IPS-18c (cell line): ENCODE data around the gene DDHD1.
A peak's percentile ranks its signal among the peaks of the same experiment; 100 is the strongest.
"Not testable (repeated sequence)": the region's sequence is repeated elsewhere in the genome, so short reads cannot be mapped to it uniquely, and the experiment has no call there.

ENCODE experiments used
- H3K4me3 ChIP-seq: 2 replicates; pipeline ENCODE4 v1.7.0; 2013; ENCODE audit warnings: low read depth, mild to moderate bottlenecking, low read length, moderate library complexity; ENCODE audit not compliant: insufficient read depth
- H3K9me3 ChIP-seq: one replicate; pipeline ENCODE4 v1.6.1; 2013; ENCODE audit warnings: mild to moderate bottlenecking, low read length, moderate library complexity; ENCODE audit not compliant: control insufficient read depth, insufficient read depth

Gene DDHD1

DNA sequence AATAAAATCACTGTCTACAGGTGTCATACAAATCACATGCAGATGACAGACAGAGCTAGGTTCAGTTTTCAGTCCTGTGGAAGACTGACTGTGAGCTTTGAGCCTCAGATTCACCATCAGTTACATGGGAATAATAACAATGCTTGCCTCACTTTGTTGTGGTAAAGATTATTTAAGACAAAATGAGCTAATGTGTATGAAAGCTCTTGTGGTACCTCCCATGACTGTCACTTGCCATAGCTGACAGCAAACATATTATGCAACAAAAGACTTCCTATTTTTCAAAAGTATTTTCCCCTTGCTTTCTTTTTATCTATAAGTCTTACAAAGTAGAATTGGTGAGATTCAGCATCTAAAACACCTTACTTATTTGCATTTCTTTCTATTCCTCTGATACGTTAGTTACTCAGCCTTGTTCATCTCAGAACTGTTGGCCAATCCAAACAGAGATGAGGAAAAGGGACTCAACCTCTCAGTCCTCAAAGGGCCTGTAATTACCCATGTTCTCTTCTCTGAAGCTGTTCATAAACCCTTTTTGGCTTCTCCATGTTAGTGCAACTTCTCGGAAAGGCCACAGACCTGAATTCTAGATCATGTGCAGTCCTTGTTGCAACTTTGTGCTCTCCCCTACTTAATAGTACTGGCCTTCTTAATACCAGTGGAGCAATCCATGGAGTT lies 8.8 kb upstream of the DDHD1 start:
- Histone ChIP-seq H3K9me3 (no peaks in the 10 kb centered on the region), H3K4me3 (no peak overlapping the region)

DNA sequence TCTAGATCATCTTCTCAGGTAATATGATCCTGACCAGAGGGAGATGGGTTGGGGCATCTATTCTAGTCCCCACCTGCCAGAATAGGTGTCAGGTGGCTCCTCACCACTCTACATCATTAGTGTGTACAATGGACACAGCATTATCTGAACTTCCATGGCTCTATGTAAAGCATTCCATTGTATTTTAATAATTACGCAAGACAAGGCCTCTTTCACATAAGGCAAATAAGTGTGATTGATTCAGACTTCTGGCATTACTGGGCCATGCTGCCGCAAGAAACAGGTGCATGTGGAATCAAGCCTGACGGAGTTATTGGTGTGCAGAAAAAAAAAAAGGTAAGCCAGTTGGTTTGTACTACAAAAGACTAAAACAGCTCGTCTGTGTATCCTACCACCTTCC lies 3.1 kb upstream of the DDHD1 start:
- Histone ChIP-seq H3K4me3 (no peak overlapping the region), H3K9me3 (peaks cover 6% of the 10 kb centered on the region)

DNA sequence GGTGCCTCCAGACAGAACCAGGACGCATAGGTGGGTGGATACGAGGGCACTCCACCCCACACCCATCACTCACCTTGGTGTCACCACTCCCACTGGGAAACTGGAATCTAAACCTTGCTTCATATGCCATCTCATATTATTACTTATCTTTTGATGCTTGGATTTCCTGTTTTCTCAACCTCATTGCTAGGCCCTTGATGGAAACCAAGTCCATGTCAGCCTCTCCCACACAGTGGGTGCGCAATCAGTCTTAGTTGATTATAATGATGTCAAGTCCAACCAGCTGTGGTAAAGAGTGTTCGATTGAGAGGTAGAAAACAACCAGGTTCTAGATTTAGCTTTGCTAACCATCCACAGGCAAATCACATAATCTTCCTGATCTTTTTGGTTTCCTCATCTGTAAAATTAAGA lies 584 bp upstream of the DDHD1 start:
- peak overlapping the region; percentile 81 for H3K4me3 ChIP-seq
- H3K9me3 ChIP-seq = peaks cover 6% of the 10 kb centered on the region

DNA sequence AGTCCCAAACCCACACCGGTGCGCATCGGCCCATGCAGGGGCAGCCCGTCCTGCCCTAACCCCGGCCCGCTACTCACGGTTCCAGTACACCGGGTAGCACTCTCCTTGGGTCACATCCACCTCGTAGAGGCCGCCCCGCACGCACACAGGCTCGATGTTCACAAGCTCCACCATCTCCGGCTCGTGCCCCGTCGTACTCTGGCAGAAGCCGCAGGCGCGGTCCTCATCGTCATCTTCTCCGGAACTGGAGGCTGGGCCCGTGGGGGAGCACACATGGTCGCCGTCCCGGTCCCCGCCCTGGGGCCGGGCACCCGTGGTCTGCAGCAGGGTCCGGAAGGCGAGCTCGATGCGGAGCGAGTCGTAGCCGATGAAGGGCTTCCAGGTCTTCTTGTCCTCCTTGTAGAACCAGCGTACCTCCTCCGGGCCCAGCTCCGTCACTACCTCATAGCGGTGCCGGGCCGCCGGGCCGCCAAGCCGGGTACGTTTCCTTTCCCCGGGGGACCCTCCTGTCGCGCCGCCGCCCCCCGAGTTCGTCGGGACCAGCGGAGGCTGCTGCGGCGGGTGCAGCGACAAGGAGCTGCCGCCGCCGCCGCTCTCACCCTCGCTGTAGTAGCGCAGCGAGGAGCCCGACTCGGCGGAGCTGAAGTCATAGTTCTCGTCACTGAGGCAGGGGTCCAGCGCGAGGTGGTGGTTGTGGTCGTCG lies 788 bp downstream of the DDHD1 start:
- Histone ChIP-seq H3K9me3 (peaks cover 6% of the 10 kb centered on the region), H3K4me3 (peak overlapping the region; percentile 81)

DNA sequence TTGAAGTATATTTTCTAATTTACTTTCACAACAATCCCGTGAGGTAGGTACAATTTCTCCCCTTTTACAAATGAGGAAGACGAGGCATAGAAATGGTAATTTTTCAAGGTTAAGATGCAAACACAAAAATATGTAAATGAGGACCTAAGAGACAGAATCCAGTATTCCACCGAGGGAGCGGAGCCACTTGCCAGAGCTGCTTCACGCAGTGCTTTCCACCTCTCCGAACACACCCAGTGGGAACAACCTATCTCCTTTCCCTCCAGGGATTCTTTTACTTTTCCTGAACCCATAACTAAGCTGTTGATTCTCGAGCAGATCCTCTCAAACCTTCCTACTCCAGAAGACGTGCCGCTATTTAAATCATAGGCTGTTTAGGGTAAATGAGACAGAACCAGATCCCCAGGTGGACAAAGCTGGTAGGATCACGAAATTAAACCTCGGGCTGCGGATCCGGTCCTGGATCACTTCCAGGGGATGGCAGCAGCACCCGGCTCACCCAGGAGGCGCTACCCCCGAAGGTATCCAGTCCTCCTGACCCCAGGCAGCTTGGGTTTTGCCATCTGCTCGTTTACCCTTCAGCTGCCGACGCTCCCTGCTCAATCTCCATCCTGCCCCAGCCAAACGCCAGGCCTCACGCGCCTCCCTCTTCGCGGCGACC lies 1.5 kb downstream of the DDHD1 start:
- Histone ChIP-seq H3K4me3 (peak overlapping the region; percentile 81), H3K9me3 (peaks cover 6% of the 10 kb centered on the region)

DNA sequence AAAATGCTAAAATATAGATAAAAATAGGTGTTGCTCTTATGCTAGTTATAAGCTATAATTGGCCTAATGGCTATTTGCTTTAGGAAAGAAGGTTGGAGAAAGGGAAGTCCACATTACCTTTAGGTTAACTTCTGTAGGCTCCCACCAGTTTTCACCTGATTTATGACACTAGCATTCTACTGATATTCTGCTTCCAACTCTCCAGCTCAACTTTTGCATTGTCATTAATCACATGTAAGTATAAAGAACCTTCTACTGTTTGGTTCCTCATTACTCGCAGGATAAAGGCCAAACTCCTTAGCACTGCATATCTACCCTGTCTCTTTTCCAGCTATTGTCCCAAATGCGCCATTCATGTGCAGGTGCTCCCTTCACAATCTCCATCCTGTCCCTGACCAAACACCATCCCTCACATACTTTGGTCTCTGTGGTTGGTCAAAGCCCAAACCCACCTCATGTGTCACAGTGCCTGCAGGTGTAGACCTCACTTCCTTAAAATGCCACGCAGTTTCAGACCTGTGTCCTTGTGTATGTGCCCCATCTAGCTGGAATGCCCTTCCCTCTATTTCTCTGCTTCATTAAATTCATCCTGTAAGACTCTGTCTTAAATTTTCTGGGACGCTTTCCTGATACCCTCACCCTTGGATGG lies 3.3 kb downstream of the DDHD1 start:
- Histone ChIP-seq H3K4me3 (no peak overlapping the region), H3K9me3 (peaks cover 6% of the 10 kb centered on the region)

DNA sequence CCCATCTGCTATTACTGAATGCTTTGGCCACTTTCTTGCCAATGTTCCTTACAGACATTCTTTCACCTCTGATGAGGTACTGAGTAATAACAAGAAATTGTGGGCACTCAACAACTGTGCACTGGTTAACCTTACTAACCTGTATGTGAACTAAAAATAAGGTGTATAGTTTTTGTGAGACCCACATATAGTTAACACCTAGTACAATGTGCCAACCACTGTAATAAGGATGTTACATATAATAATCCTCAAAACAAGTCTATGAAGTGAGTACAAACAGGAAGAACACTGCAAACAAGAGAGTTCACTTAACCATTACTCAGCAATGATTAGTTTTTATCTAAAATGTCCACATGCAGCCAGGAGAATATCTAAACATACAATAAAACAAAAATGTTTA lies 4.5 kb downstream of the DDHD1 start:
- Histone ChIP-seq H3K4me3 (no peak overlapping the region), H3K9me3 (peaks cover 6% of the 10 kb centered on the region)

DNA sequence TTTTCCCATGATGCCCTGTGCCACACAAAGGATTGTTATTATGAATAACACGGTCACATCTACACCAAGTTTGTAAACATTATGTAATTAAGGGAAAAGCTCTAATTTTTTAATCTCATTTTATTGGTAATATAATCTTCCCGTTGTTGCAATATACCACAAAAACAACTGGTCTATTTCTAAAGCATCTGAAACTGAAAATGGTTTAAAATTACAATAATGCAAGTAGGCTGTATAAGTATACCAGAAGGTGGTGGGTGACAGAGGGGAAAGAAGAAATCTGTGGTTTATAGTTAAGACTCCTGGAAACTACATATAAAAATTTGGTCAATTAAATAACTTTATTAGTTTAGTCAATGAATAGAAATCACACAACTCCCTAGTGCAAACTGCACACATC lies 5.2 kb downstream of the DDHD1 start:
- no peak overlapping the region for H3K4me3 ChIP-seq

DNA sequence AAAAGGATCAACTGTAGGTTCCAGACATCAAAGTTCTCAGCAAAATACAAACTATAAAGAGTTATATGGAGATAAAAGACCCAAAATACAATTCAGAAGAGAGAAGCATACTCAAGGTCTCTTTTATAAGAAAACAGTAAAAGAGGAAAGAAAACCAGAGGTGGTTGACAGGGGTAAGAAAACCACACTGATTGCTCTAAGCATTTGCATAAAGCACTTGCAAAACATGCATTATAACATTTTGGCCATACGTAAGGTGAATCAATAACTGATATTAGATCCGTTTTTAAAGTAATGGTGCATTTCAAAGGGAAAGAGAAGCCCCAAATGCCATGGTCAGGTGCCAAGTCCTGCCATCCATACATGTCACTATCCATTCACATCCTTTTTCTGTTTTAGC lies 5.9 kb downstream of the DDHD1 start:
- Histone ChIP-seq H3K4me3 (no peak overlapping the region), H3K9me3 (peaks cover 8% of the 10 kb centered on the region)

More for the DNA sequence above, 5.2 kb downstream of the DDHD1 start:
- H3K9me3 ChIP-seq = peaks cover 6% of the 10 kb centered on the region

DNA sequence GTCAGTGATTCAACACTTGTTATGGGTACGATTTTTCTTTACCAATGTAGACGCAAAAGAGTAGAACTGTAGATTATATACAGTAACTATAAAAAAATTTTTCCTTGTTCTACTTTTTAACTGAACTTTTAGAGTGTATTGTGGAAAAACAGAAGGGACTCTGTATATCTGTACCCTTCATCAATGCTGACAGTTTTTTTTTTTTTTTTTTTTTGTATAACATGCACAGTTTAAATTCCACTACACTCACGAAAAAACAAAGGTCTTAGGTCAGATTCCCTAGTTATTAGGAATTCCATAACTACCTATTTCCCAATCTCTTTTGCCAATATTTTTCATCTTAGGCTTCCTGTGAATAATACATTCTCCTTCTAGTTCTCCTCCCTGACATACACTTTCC lies 6.4 kb downstream of the DDHD1 start:
- Histone ChIP-seq H3K9me3 (peaks cover 6% of the 10 kb centered on the region), H3K4me3 (no peak overlapping the region)

DNA sequence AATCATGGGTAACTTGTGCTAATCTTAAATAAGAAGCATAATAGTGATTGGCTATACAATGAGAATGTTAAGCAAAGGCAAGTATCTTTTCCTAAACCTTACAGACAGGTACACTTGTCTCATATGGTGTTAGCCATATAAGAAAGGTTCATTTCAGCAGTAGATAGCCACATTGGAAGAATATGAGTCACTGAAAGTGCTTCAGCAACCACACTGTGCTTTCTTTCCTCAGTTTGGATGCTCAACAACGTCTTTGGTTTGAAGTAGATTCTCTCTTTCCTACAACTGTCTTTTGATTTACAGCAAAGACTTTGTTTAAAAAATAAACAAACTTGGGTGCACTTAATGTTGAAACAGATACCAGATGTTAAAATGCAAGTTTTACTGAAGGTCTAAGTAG lies 8.9 kb downstream of the DDHD1 start:
- Histone ChIP-seq H3K9me3 (peaks cover 3% of the 10 kb centered on the region), H3K4me3 (no peak overlapping the region)

DNA sequence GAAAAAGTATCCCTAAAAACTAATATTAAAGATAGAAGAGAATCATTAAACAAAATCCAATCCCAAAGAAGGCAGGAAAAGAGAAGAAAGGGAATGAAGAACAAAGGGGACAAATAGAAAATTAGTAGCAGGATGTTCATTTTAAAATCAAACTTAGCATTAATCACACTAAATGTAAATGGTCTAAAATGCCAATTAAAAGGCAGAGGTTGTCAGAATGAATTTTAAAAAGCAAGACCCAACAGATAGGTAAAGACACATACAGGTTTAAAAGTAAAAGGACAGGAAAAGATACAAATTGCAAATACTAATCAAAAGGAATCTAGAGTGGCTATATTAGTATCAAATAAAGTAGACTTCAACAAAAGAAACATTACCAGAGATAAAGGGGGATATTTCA lies 12.5 kb downstream of the DDHD1 start:
- H3K9me3 ChIP-seq = peaks cover 3% of the 10 kb centered on the region
- no peak overlapping the region for H3K4me3 ChIP-seq

DNA sequence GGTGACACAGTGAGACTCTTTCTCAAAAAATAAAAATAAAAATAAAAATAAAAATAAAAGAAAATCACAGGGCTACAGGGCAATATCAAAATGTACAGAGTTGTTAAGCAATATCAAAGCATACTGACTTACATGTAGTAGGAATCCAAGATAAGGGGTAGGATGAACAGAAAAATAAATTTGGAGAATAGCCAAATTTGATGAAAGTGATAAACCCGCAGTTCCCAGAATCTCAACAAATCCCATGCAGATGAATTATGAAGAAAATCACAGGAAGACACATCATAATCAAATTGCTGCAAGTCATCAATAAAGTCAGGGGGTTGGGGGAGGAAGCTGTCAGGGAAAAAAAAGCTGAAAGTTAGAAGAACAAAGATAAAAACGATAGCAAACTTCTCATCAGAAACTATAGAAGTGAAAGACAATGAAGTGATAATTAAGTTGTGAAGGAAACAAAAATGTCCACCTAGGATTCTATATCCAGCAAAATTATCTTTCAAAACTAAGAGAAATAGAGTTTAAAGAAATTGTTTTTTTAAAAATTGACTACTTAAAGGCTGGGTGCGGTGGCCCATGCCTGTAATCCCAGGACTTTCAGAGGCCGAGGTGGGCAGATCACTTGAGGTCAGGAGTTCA lies 15.4 kb downstream of the DDHD1 start:
- H3K9me3 ChIP-seq = peaks cover 2% of the 10 kb centered on the region
- no peak overlapping the region for H3K4me3 ChIP-seq

DNA sequence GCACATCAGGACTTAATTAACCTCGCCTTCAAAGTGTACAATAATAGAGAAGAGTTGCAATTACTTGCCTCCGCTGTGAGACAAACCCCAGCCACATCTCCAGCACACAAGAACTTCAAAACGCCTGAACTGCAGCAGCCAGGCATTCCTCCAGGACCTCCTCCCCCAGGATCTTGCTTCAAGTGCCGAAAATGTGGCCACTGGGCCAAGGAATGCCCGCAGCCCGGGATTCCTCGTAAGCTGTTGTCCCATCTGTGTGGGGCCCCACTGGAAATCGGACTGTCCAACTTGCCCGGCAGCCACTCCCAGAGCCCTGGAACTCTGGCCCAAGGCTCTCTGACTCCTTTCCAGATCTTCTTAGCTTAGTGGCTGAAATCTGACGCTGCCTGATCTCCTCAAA lies 22.6 kb downstream of the DDHD1 start:
- not testable (repeated sequence) for H3K4me3 ChIP-seq, H3K9me3 ChIP-seq

DNA sequence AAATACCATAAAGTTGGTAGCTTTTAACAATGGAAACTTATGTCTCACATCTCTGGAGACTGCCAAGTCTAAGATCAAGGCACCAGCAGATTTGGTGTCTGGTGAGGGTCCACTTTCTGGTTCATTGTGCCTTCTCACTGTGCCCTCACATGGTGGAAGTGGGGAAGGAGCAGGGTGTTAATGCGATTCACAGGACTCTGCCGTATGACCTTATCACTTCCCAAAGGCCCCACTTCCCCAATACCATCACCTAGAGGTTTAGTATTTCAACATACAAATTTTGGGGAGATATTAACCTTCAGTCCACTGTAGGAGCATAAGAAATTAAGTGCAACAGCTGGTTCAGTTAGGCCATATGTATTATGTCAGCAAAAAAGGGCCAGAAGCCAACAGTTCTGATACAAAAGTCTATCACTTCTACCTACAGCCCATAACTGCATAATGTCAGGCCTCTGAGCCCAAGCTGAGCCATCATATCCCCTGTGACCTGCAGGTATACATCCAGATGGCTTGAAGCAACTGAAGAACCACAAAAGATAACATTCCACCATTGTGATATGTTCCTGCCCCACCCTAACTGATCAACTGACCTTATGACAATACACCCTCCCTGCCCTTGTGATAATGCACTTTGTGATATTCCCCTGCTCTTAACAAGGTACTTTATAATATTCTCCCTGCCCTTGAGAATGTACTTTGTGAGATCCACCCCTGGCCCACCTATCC lies 24.7 kb downstream of the DDHD1 start:
- Histone ChIP-seq H3K9me3 (peaks cover 2% of the 10 kb centered on the region), H3K4me3 (no peak overlapping the region)

DNA sequence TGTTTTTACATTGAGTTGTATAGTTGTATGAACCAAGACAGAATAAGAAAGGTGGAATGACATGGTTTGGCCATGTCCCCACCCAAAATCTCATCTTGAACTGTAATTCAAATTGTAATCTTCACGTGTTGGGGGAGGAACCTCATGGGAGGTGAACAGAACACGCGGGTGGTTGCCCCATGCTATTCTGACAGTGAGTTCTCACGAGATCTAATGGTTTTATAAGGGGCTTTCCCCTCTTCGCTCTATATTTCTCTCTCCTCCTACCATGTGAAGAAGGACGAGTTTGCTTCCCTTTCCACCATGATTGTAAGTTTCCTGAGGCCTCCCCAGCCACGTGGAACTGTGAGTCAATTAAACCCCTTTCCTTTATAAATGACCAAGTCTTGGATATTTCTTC lies 25.3 kb downstream of the DDHD1 start:
- Histone ChIP-seq H3K4me3 (no peak overlapping the region), H3K9me3 (peaks cover 2% of the 10 kb centered on the region)

DNA sequence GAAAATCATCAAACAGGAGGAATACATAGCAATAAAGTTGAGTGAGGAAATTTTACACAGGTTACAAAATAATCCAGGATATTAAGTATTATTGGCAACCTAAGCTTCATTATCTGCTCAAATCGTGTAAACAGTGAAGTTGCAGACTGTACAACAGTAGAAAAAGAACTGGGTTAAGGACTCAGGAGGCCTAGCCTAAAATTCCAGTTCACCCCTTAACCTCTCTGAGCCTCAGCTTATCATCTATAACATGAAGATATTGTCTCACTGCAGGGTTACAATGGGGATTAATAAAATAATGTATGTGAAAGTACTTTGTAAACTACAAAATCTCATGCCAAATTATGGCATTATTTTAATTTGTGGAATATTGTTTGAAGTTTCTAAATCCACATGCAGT lies 26.0 kb downstream of the DDHD1 start:
- Histone ChIP-seq H3K9me3 (no peaks in the 10 kb centered on the region), H3K4me3 (no peak overlapping the region)
